ENCODE results near the gene MTFR1L. TPM values are rescaled to one million over a fixed set of nuclear protein-coding genes. Genes with fewer than 3 reads are reported as not detected.
A peak's percentile ranks its signal among the peaks of the same experiment; 100 is the strongest.

Gene MTFR1L
- total RNA-seq, 4 donors from 2014 or later, result 91.1 to 107 (median 101) TPM

- DNase-seq (ENCODE audit: extremely low spot score), result no peak
- TF ChIP-seq POLR2A (IDR thresholded peaks at IDR 0.05; ENCODE audit: low read depth) (no peak), EP300 (IDR thresholded peaks at IDR 0.05) (no peak), CTCF (IDR thresholded peaks at IDR 0.05) (no peak), POLR2AphosphoS5 (IDR thresholded peaks at IDR 0.05) (no peak)
- Histone ChIP-seq H3K4me1 (peaks cover 11 to 20% (median 17%) of the 10 kb centered on the region in 4 donors), H3K27ac (replicated peaks in 1 of 4) (peak overlapping the region in 1 of 4 donors; percentile 14), H3K9me3 (no peaks in the 10 kb centered on the region), H3K4me3 (no peak overlapping the region), H3K36me3 (peaks cover 0 to 17% (median 11%) of the 10 kb centered on the region in 4 donors), H3K27me3 (no peaks in the 10 kb centered on the region)
- intact Hi-C loops (cut with DNase I), result no loop called here
- WGBS, result 69% methylated on average over 16 of the region's 16 CpGs
Measured at GRCh38 chr1:25861316-25862286, 41.8 kb downstream of the MTFR1L start.

- 91% methylated on average over 20 of the region's 20 CpGs for WGBS
- intact Hi-C loops (cut with DNase I), result no loop called here
- DNase-seq (ENCODE audit: extremely low spot score), result no peak
- Histone ChIP-seq H3K36me3 (peaks cover 0 to 17% (median 13%) of the 10 kb centered on the region in 4 donors), H3K27me3 (no peaks in the 10 kb centered on the region), H3K4me1 (peaks cover 11 to 20% (median 17%) of the 10 kb centered on the region in 4 donors), H3K27ac (replicated peaks in 1 of 4) (no peak overlapping the region), H3K4me3 (no peak overlapping the region), H3K9me3 (no peaks in the 10 kb centered on the region)
- TF ChIP-seq CTCF (IDR thresholded peaks at IDR 0.05), result no peak
- TF ChIP-seq POLR2AphosphoS5 (IDR thresholded peaks at IDR 0.05), result no peak
- TF ChIP-seq POLR2A (IDR thresholded peaks at IDR 0.05; ENCODE audit: low read depth), result no peak
- no peak for TF ChIP-seq EP300 (IDR thresholded peaks at IDR 0.05)
Measured at GRCh38 chr1:25862785-25863485, 43.2 kb downstream of the MTFR1L start.

- Histone ChIP-seq H3K4me1 (peaks cover 8 to 17% (median 14%) of the 10 kb centered on the region in 4 donors), H3K27ac (replicated peaks in 1 of 4) (no peak overlapping the region), H3K9me3 (no peaks in the 10 kb centered on the region), H3K36me3 (peaks cover 0 to 20% (median 13%) of the 10 kb centered on the region in 4 donors), H3K4me3 (no peak overlapping the region), H3K27me3 (no peaks in the 10 kb centered on the region)
- 92% methylated on average over 23 of the region's 25 CpGs for WGBS
- no peak for DNase-seq (ENCODE audit: extremely low spot score)
- intact Hi-C loops (cut with DNase I), result no loop called here
- no peak for TF ChIP-seq CTCF (IDR thresholded peaks at IDR 0.05)
- TF ChIP-seq POLR2A (IDR thresholded peaks at IDR 0.05; ENCODE audit: low read depth), result no peak
- no peak for TF ChIP-seq EP300 (IDR thresholded peaks at IDR 0.05)
- TF ChIP-seq POLR2AphosphoS5 (IDR thresholded peaks at IDR 0.05), result no peak
Measured at GRCh38 chr1:25863486-25864262, 43.9 kb downstream of the MTFR1L start.

GRCh38 chr1:25864434-25864833, 44.7 kb downstream of the MTFR1L start:
- intact Hi-C loops (cut with DNase I), result no loop called here
- Histone ChIP-seq H3K27me3 (no peaks in the 10 kb centered on the region), H3K36me3 (peaks cover 0 to 27% (median 17%) of the 10 kb centered on the region in 4 donors), H3K4me3 (no peak overlapping the region), H3K9me3 (no peaks in the 10 kb centered on the region), H3K4me1 (peaks cover 3 to 11% (median 9%) of the 10 kb centered on the region in 4 donors), H3K27ac (replicated peaks in 1 of 4) (no peak overlapping the region)
- TF ChIP-seq POLR2A (IDR thresholded peaks at IDR 0.05; ENCODE audit: low read depth), result no peak
- TF ChIP-seq EP300 (IDR thresholded peaks at IDR 0.05), result no peak
- no peak for TF ChIP-seq CTCF (IDR thresholded peaks at IDR 0.05)
- TF ChIP-seq POLR2AphosphoS5 (IDR thresholded peaks at IDR 0.05), result no peak
- no peak for DNase-seq (ENCODE audit: extremely low spot score)
- 86% methylated on average over 3 of the region's 3 CpGs for WGBS

Data from esophagus muscularis mucosa (tissue), 4 donors.